ENCODE measurements around the gene GK2. TPM values are rescaled to one million over a fixed set of nuclear protein-coding genes. Genes with fewer than 3 reads are reported as not detected.

Gene GK2
- total RNA-seq, result not detected

GRCh38 chr4:79408063-79408462 lies at the start of gene GK2:
TSS of gene GK2 (minus strand) at chr4:79408228. CDS start at chr4:79408200, 28 bp downstream.
- no peaks in the 10 kb centered on the region for H3K9me3 ChIP-seq
- H3K27ac ChIP-seq, result no peak within 1 kb of the TSS
- TF ChIP-seq POLR2A (IDR thresholded peaks at IDR 0.05) (no peak), CTCF (IDR thresholded peaks at IDR 0.05) (no peak)
- ATAC-seq (no peak), DNase-seq (no peak)
- intact Hi-C loops (cut with DNase I), result no loop called here
- no peak within 1 kb of the TSS for H3K4me3 ChIP-seq
- no peaks in the 10 kb centered on the region for H3K27me3 ChIP-seq
- 88 to 90% methylated on average over 16 of the region's 16 CpGs for WGBS, 2 donors
- H3K36me3 ChIP-seq (replicated peaks in 1 of 2; ENCODE audit: insufficient read depth in 1 of 2, low read depth in 2 of 2), result no peaks in the 10 kb centered on the region
- H3K4me1 ChIP-seq, result no peaks in the 10 kb centered on the region

- WGBS, 2 donors, result 49 to 53% methylated on average over 5 of the region's 5 CpGs
- no peaks in the 10 kb centered on the region for H3K9me3 ChIP-seq
- H3K27me3 ChIP-seq, result no peaks in the 10 kb centered on the region
- ATAC-seq (no peak), DNase-seq (no peak)
- no peak overlapping the region for H3K4me3 ChIP-seq
- H3K4me1 ChIP-seq, result no peaks in the 10 kb centered on the region
- no peaks in the 10 kb centered on the region for H3K36me3 ChIP-seq (replicated peaks in 1 of 2; ENCODE audit: insufficient read depth in 1 of 2, low read depth in 2 of 2)
- intact Hi-C loops (cut with DNase I), result no loop called here
- no peak for TF ChIP-seq CTCF (IDR thresholded peaks at IDR 0.05)
- TF ChIP-seq POLR2A (IDR thresholded peaks at IDR 0.05), result no peak
- no peak overlapping the region for H3K27ac ChIP-seq
Observed at GRCh38 chr4:79455216-79455615, 47.2 kb upstream of the GK2 start.

DNA sequence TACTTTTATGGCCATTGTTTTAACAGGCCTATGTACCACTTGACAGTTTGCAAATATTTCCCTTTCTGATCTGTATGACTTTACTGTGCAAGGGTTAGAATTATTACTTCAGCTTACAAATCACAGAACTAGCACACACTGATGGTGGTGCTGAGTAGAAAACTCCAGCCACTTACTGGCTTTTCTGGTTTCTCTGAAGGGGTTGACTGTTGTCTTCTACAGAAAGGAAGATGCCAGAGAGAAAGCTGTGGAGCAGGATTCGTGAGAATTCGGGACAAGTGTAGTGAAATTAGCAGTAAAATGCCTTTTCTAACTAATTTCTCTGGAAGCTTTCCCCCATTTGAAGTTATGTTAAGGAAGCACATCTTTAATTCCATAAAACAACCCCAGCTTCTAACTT lies 46.6 kb upstream of the GK2 start:
- WGBS, 2 donors, result 26 to 39% methylated on average over 2 of the region's 2 CpGs
- ATAC-seq, result no peak
- Histone ChIP-seq H3K4me1 (no peaks in the 10 kb centered on the region), H3K27me3 (no peaks in the 10 kb centered on the region), H3K9me3 (no peaks in the 10 kb centered on the region), H3K36me3 (replicated peaks in 1 of 2; ENCODE audit: insufficient read depth in 1 of 2, low read depth in 2 of 2) (no peaks in the 10 kb centered on the region), H3K4me3 (no peak overlapping the region), H3K27ac (no peak overlapping the region)
- TF ChIP-seq CTCF (IDR thresholded peaks at IDR 0.05), result no peak
- no peak for TF ChIP-seq POLR2A (IDR thresholded peaks at IDR 0.05)
- intact Hi-C loops (cut with DNase I), result no loop called here
- DNase-seq, result no peak

- no peak overlapping the region for H3K4me3 ChIP-seq
- 36 to 53% methylated on average over 2 of the region's 2 CpGs for WGBS, 2 donors
- no peak for ATAC-seq
- no peaks in the 10 kb centered on the region for H3K9me3 ChIP-seq
- TF ChIP-seq CTCF (IDR thresholded peaks at IDR 0.05) (no peak), POLR2A (IDR thresholded peaks at IDR 0.05) (no peak)
- intact Hi-C loops (cut with DNase I), result no loop called here
- no peaks in the 10 kb centered on the region for H3K4me1 ChIP-seq
- no peaks in the 10 kb centered on the region for H3K27me3 ChIP-seq
- DNase-seq, result no peak
- no peak overlapping the region for H3K27ac ChIP-seq
- no peaks in the 10 kb centered on the region for H3K36me3 ChIP-seq (replicated peaks in 1 of 2; ENCODE audit: insufficient read depth in 1 of 2, low read depth in 2 of 2)
Observed at GRCh38 chr4:79450053-79450452, 42.0 kb upstream of the GK2 start.

DNA sequence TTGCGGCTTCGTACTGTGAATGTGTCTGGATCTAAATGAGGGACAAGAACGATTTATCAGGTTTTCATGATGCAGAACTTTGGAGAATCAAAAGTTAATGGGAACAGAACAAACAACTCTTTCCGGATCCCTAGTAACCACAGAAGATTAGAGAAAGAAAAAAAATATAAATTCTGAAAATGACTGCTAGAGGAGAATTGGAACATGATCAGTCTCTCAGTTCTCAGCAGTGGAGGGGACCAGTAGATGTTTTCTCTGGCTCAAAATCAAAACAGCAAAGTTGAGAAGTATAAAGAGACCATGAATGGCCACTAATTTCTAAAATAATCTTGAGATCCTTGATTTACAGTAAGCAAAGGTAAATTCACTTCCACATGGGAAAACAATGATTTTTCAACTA lies 38.1 kb upstream of the GK2 start:
- H3K4me1 ChIP-seq, result no peaks in the 10 kb centered on the region
- no peaks in the 10 kb centered on the region for H3K9me3 ChIP-seq
- H3K36me3 ChIP-seq (replicated peaks in 1 of 2; ENCODE audit: insufficient read depth in 1 of 2, low read depth in 2 of 2), result no peaks in the 10 kb centered on the region
- H3K27me3 ChIP-seq, result no peaks in the 10 kb centered on the region
- no peak overlapping the region for H3K27ac ChIP-seq
- no peak for ATAC-seq
- no peak for DNase-seq
- 47 to 53% methylated on average over 4 of the region's 4 CpGs for WGBS, 2 donors
- no peak overlapping the region for H3K4me3 ChIP-seq
- TF ChIP-seq POLR2A (IDR thresholded peaks at IDR 0.05) (no peak), CTCF (IDR thresholded peaks at IDR 0.05) (no peak)
- intact Hi-C loops (cut with DNase I), result no loop called here

All from body of pancreas (tissue), 4 donors.